H9 (cell line): ENCODE data around the gene CCDC33. TPM values are rescaled to one million over a fixed set of nuclear protein-coding genes. Genes with fewer than 3 reads are reported as not detected.

ENCODE experiments used
- DNase-seq: peaks from one replicate; pipeline ENCODE4 v3.0.0-alpha.2; 2017
- H2AFZ ChIP-seq: one replicate; pipeline ENCODE4 v1.6.1; 2013; ENCODE audit warnings: mild to moderate bottlenecking, low read length, control low read depth, moderate library complexity
- H2AK5ac ChIP-seq: 2 replicates; pipeline ENCODE4 v1.6.1; 2013; ENCODE audit warnings: low read length, control low read depth, mixed read lengths; ENCODE audit not compliant: insufficient read length
- H2BK120ac ChIP-seq: one replicate; pipeline ENCODE4 v1.6.1; 2013; ENCODE audit warnings: low read depth, mild to moderate bottlenecking, low read length, control low read depth, inconsistent platforms; ENCODE audit not compliant: poor library complexity, severe bottlenecking
- H2BK12ac ChIP-seq: 2 replicates; pipeline ENCODE4 v1.6.1; 2013; ENCODE audit warnings: low read length, control low read depth, mixed read lengths, low read depth; ENCODE audit not compliant: insufficient read length
- H2BK15ac ChIP-seq: 2 replicates; pipeline ENCODE4 v1.6.1; 2013; ENCODE audit warnings: low read depth, low read length, control low read depth
- H2BK20ac ChIP-seq: one replicate; pipeline ENCODE4 v1.6.1; 2013; ENCODE audit warnings: low read depth, mild to moderate bottlenecking, low read length, control low read depth, inconsistent platforms; ENCODE audit not compliant: poor library complexity, severe bottlenecking
- H2BK5ac ChIP-seq: 2 replicates; pipeline ENCODE4 v1.6.1; 2013; ENCODE audit warnings: low read length, control low read depth, mixed read lengths; ENCODE audit not compliant: insufficient read length
- H3K14ac ChIP-seq: 2 replicates; pipeline ENCODE4 v1.6.1; 2013; ENCODE audit warnings: low read length, control low read depth; ENCODE audit not compliant: insufficient read depth
- H3K18ac ChIP-seq: 2 replicates; pipeline ENCODE4 v1.6.1; 2013; ENCODE audit warnings: low read depth, mild to moderate bottlenecking, mixed read lengths, low read length, control low read depth; ENCODE audit not compliant: insufficient read length
- H3K23ac ChIP-seq: 2 replicates; pipeline ENCODE4 v1.6.1; 2013; ENCODE audit warnings: low read length, control low read depth, mixed read lengths, low read depth; ENCODE audit not compliant: insufficient read length
- H3K23me2 ChIP-seq: 2 replicates; pipeline ENCODE4 v1.6.1; 2013; ENCODE audit warnings: low read depth, mild to moderate bottlenecking, mixed read lengths, low read length, control low read depth; ENCODE audit not compliant: insufficient read length, poor library complexity, severe bottlenecking
- H3K27ac ChIP-seq: 2 replicates; pipeline ENCODE4 v1.5.1; 2013; ENCODE audit warnings: low read length, control low read depth, mixed read lengths, low read depth; ENCODE audit not compliant: insufficient read length
- H3K27me3 ChIP-seq: 2 replicates; pipeline ENCODE4 v1.6.1; 2013; ENCODE audit warnings: low read length, control low read depth, inconsistent platforms; ENCODE audit not compliant: insufficient read depth
- H3K4ac ChIP-seq: 2 replicates; pipeline ENCODE4 v1.6.1; 2013; ENCODE audit warnings: low read depth, mild to moderate bottlenecking, control low read depth, inconsistent platforms, low read length, moderate library complexity
- H3K4me1 ChIP-seq: 2 replicates; pipeline ENCODE4 v1.6.1; 2013; ENCODE audit warnings: low read length, control low read depth, inconsistent platforms; ENCODE audit not compliant: insufficient read depth
- H3K4me2 ChIP-seq: 2 replicates; pipeline ENCODE4 v1.6.1; 2013; ENCODE audit warnings: low read length, control low read depth, mixed read lengths; ENCODE audit not compliant: insufficient read length, insufficient read depth
- H3K56ac ChIP-seq: 2 replicates; pipeline ENCODE4 v1.6.1; 2013; ENCODE audit warnings: low read depth, mild to moderate bottlenecking, mixed read lengths, low read length, control low read depth; ENCODE audit not compliant: insufficient read length
- H3K79me1 ChIP-seq: 2 replicates; pipeline ENCODE4 v1.6.1; 2013; ENCODE audit warnings: low read depth, mild to moderate bottlenecking, moderate library complexity, low read length, control low read depth, inconsistent platforms; ENCODE audit not compliant: insufficient read depth, poor library complexity, severe bottlenecking
- H3K79me2 ChIP-seq: 2 replicates; pipeline ENCODE4 v1.6.1; 2013; ENCODE audit warnings: low read length, control low read depth, inconsistent platforms; ENCODE audit not compliant: insufficient read depth
- H3K9ac ChIP-seq: 2 replicates; pipeline ENCODE4 v1.6.1; 2013; ENCODE audit warnings: low read length, control low read depth, mixed read lengths; ENCODE audit not compliant: insufficient read length; ENCODE audit errors: extremely low read depth
- H3K9me3 ChIP-seq: one replicate; pipeline ENCODE4 v1.6.1; 2013; ENCODE audit warnings: low read depth, low read length, inconsistent platforms; ENCODE audit not compliant: control insufficient read depth
- H3T11ph ChIP-seq: one replicate; pipeline ENCODE4 v1.6.1; 2013; ENCODE audit warnings: mild to moderate bottlenecking, low read length, control low read depth, inconsistent platforms
- H4K20me1 ChIP-seq: one replicate; pipeline ENCODE4 v1.6.1; 2013; ENCODE audit not compliant: control insufficient read depth, insufficient read length, insufficient read depth
- H4K5ac ChIP-seq: 2 replicates; pipeline ENCODE4 v1.6.1; 2013; ENCODE audit warnings: low read depth, mild to moderate bottlenecking, mixed read lengths, low read length, control low read depth; ENCODE audit not compliant: insufficient read length
- H4K8ac ChIP-seq: replicated peaks from 2 replicates; pipeline ENCODE4 v1.6.1; 2013; ENCODE audit warnings: low read length, control low read depth, mixed read lengths, low read depth; ENCODE audit not compliant: insufficient read length
- H4K91ac ChIP-seq: 2 replicates; pipeline ENCODE4 v1.6.1; 2013; ENCODE audit warnings: low read depth, mild to moderate bottlenecking, moderate library complexity, mixed read lengths, low read length, control low read depth; ENCODE audit not compliant: insufficient read length
- H3K27ac Mint-ChIP-seq, 3 experiments: 2 replicates in 2 of 3; 3 replicates in 1 of 3; pipeline ENCODE4 v1.8.0; 2020 to 2021; ENCODE audit warnings: mixed read lengths in 3 of 3, mild to moderate bottlenecking in 1 of 3, moderate library complexity in 1 of 3
- H3K27me3 Mint-ChIP-seq: 2 replicates; pipeline ENCODE4 v1.8.0; 2021; ENCODE audit warnings: low read depth, mild to moderate bottlenecking, moderate library complexity, mixed read lengths
- H3K36me3 Mint-ChIP-seq, 3 experiments: 2 replicates in 2 of 3; 3 replicates in 1 of 3; pipeline ENCODE4 v1.8.0; 2020 to 2021; ENCODE audit warnings: low read depth in 3 of 3, mixed read lengths in 3 of 3; ENCODE audit not compliant: insufficient read depth in 1 of 3
- H3K4me1 Mint-ChIP-seq, 2 experiments: 2 replicates each; pipeline ENCODE4 v1.8.0; 2020; ENCODE audit warnings: mixed read lengths in 2 of 2
- H3K4me3 Mint-ChIP-seq, 2 experiments: 2 replicates in 1 of 2; 3 replicates in 1 of 2; pipeline ENCODE4 v1.8.0; 2020 to 2021; ENCODE audit warnings: mild to moderate bottlenecking in 2 of 2, mixed read lengths in 2 of 2, moderate library complexity in 1 of 2
- H3K9me3 Mint-ChIP-seq, 2 experiments: 2 replicates in 1 of 2; 3 replicates in 1 of 2; pipeline ENCODE4 v1.8.0; 2020; ENCODE audit warnings: mild to moderate bottlenecking in 2 of 2, mixed read lengths in 2 of 2, moderate library complexity in 1 of 2
- CTCF ChIP-seq: fragments of 200-600 bp; sonication (generic); conservative IDR thresholded peaks from 3 replicates; pipeline ENCODE4 v1.8.0; 2021; ENCODE audit warnings: antibody characterized with exemption, mild to moderate bottlenecking
- WGBS: extraction: QIAGEN DNeasy Blood & Tissue Kit; methylation state at CpG from one replicate; pipeline ENCODE4 v1.1.7; 2013; ENCODE audit warnings: missing lambda C conversion rate, low lambda C conversion rate, mixed read lengths; ENCODE audit not compliant: insufficient read length; ENCODE audit errors: extremely low coverage; 5-methylcytosine and 5-hydroxymethylcytosine counted together
- total RNA-seq: library from RNA; stranded (reverse); gene quantifications from 2 replicates; pipeline ENCODE4 v1.2.1, GENCODE V29; 2021

CCDC33 gene
- total RNA-seq, 1 experiment from 2014 or later = 4.6 TPM

GRCh38 chr15:74319596-74320351 lies 83.6 kb downstream of the CCDC33 start:
- Mint-ChIP-seq H3K9me3 (no peaks in the 10 kb centered on the region), H3K36me3 (no peaks in the 10 kb centered on the region; a peak in 1 of 7 replicates), H3K27me3 (peaks cover 1% of the 10 kb centered on the region), H3K4me1 (peaks cover 22 to 46% of the 10 kb centered on the region in 2 experiments), H3K27ac (no peak overlapping the region; a peak in 2 of 7 replicates), H3K4me3 (no peak overlapping the region)
- no peak overlapping the region for H3K9ac ChIP-seq
- no peak overlapping the region for H4K5ac ChIP-seq
- H3K27me3 ChIP-seq = no peaks in the 10 kb centered on the region
- DNase-seq = peak; percentile 88
- no peak overlapping the region for H3K56ac ChIP-seq
- no peaks in the 10 kb centered on the region; the same call in 1 of the 2 replicates for H3K4me1 ChIP-seq
- WGBS = no CpG with 5 or more reads among the region's 8 CpGs
- no peak overlapping the region for H3K4me2 ChIP-seq
- H2BK15ac ChIP-seq = no peak overlapping the region
- H2BK5ac ChIP-seq = no peak overlapping the region
- H4K91ac ChIP-seq = no peak overlapping the region
- no peaks in the 10 kb centered on the region for H3K79me2 ChIP-seq
- no peak overlapping the region for H3K18ac ChIP-seq
- H3K14ac ChIP-seq = no peak overlapping the region
- H3K9me3 ChIP-seq = no peaks in the 10 kb centered on the region
- no peak overlapping the region for H2BK12ac ChIP-seq
- H3K79me1 ChIP-seq = no peaks in the 10 kb centered on the region
- no peak overlapping the region for H2BK20ac ChIP-seq
- H4K8ac ChIP-seq = no peak overlapping the region
- no peak overlapping the region for H3T11ph ChIP-seq
- no peak overlapping the region for H2AFZ ChIP-seq
- no peak overlapping the region for H3K4ac ChIP-seq
- no peak overlapping the region for H2BK120ac ChIP-seq
- no peak overlapping the region for H3K23ac ChIP-seq
- H3K27ac ChIP-seq = no peak overlapping the region
- no peaks in the 10 kb centered on the region for H4K20me1 ChIP-seq
- H3K23me2 ChIP-seq = no peaks in the 10 kb centered on the region
- no peak overlapping the region for H2AK5ac ChIP-seq
- TF ChIP-seq CTCF = no peak
